Smooth muscle cell (in vitro differentiated cells): ENCODE data around the gene FAM161B. TPM values are rescaled to one million over a fixed set of nuclear protein-coding genes. Genes with fewer than 3 reads are reported as not detected.
"Not testable (repeated sequence)": the region's sequence is repeated elsewhere in the genome, so short reads cannot be mapped to it uniquely, and the experiment has no call there.

ENCODE experiments used
- DNase-seq: peaks from one replicate; lab custom pipeline; 2025; ENCODE audit not compliant: unreplicated experiment; lab: John Stamatoyannopoulos, UW
- H2AFZ ChIP-seq: fragments of 200-600 bp; sonication (generic); 2 replicates; pipeline ENCODE4 v1.6.0; 2016; ENCODE audit warnings: antibody characterized with exemption, low read depth, mild to moderate bottlenecking
- H3F3A ChIP-seq: fragments of 200-600 bp; sonication (generic); 2 replicates; pipeline ENCODE4 v1.6.0; 2017; ENCODE audit warnings: antibody characterized with exemption, low read depth
- H3K27ac ChIP-seq: fragments of 200-600 bp; sonication (generic); 2 replicates; pipeline ENCODE4 v1.5.1; 2016; ENCODE audit warnings: low read depth, mild to moderate bottlenecking
- H3K27me3 ChIP-seq: fragments of 200-600 bp; sonication (generic); 2 replicates; pipeline ENCODE4 v1.6.1; 2016; ENCODE audit warnings: low read depth, mild to moderate bottlenecking
- H3K36me3 ChIP-seq: fragments of 200-600 bp; sonication (generic); 2 replicates; pipeline ENCODE4 v1.5.1; 2016; ENCODE audit warnings: low read depth
- H3K4me1 ChIP-seq: fragments of 200-600 bp; sonication (generic); 2 replicates; pipeline ENCODE4 v1.5.1; 2016; ENCODE audit warnings: low read depth
- H3K4me2 ChIP-seq: fragments of 200-600 bp; sonication (generic); 2 replicates; pipeline ENCODE4 v1.6.0; 2016; ENCODE audit warnings: mild to moderate bottlenecking
- H3K4me3 ChIP-seq: fragments of 200-600 bp; sonication (generic); 2 replicates; pipeline ENCODE4 v1.5.1; 2016; ENCODE audit warnings: mild to moderate bottlenecking
- H3K79me2 ChIP-seq: fragments of 200-600 bp; sonication (generic); 2 replicates; pipeline ENCODE4 v1.6.0; 2016; ENCODE audit warnings: low read depth, mild to moderate bottlenecking
- H3K9ac ChIP-seq: fragments of 200-600 bp; sonication (generic); 2 replicates; pipeline ENCODE4 v1.6.0; 2016; ENCODE audit warnings: low read depth
- H3K9me3 ChIP-seq: fragments of 200-600 bp; sonication (generic); replicated peaks from 2 replicates; pipeline ENCODE4 v1.5.1; 2016; ENCODE audit warnings: low read depth
- H4K20me1 ChIP-seq: fragments of 200-600 bp; sonication (generic); 2 replicates; pipeline ENCODE4 v1.6.0; 2016; ENCODE audit warnings: low read depth
- CTCF ChIP-seq: fragments of 200-600 bp; sonication (generic); IDR thresholded peaks from 2 replicates; pipeline ENCODE4 v1.5.1; 2017; ENCODE audit warnings: borderline replicate concordance, mild to moderate bottlenecking, antibody characterized with exemption; ENCODE audit not compliant: insufficient read depth, poor library complexity, severe bottlenecking
- whole genome bisulfite sequencing: methylation state at CpG from one replicate; pipeline ENCODE4 v1.1.7; 2016; ENCODE audit warnings: low lambda C conversion rate; 5-methylcytosine and 5-hydroxymethylcytosine counted together
- polyA plus RNA-seq: library from polyadenylated mRNA; unstranded; fragments of >200 nt; fragmentation: Nextera tagmentation; extraction: Ambion mirVana; gene quantifications from 2 replicates; pipeline ENCODE4 v1.2.1, GENCODE V29; 2016
- total RNA-seq: library from RNA; depleted of rRNA; stranded (reverse); fragments of >200 nt; gene quantifications from 2 replicates; pipeline ENCODE4 v1.2.3, GENCODE V29; 2014

FAM161B gene
- total and polyA plus RNA-seq, 2 experiments from 2014 or later, result 2.7 to 3.9 TPM

DNA sequence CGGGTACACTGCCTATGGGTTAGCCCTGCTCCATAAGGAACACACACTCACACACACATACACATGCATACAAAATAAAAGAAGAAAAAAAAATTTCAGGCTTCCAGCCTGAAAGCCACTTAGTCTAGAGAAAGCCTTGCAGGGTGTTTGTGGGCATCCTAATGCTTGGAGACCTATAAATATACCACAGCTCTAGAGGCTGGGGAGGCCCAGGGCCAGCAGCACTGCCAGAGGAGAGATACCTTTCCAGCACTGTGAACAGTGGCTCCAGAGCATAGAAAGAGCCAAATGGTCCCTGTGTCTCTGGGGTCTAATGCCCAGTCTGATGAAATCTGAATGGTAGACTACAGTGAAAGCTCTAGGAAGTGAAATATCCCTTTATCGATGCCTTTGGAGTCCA, 12.9 kb downstream of the FAM161B start:
- Histone ChIP-seq H3K9me3 (no peaks in the 10 kb centered on the region), H2AFZ (no peak overlapping the region), H3K79me2 (no peaks in the 10 kb centered on the region), H3K36me3 (peaks cover 17% of the 10 kb centered on the region), H3K27me3 (no peaks in the 10 kb centered on the region), H4K20me1 (peaks cover 3% of the 10 kb centered on the region), H3K4me1 (no peaks in the 10 kb centered on the region), H3K4me3 (no peak overlapping the region), H3K27ac (no peak overlapping the region), H3K9ac (no peak overlapping the region), H3F3A (peaks cover 5% of the 10 kb centered on the region), H3K4me2 (no peak overlapping the region)
- WGBS, result 97% methylated on average over 2 of the region's 2 CpGs
- DNase-seq, result no peak
- TF ChIP-seq CTCF, result no peak

- H2AFZ ChIP-seq, result no peak overlapping the region
- DNase-seq, result no peak
- H3K36me3 ChIP-seq, result peaks cover 21% of the 10 kb centered on the region
- H3K9ac ChIP-seq, result no peak overlapping the region
- 93% methylated on average over 1 of the region's 1 CpG for WGBS
- H3F3A ChIP-seq, result peaks cover 9% of the 10 kb centered on the region
- H3K4me1 ChIP-seq, result no peaks in the 10 kb centered on the region
- H4K20me1 ChIP-seq, result peaks cover 3% of the 10 kb centered on the region
- no peak overlapping the region for H3K4me3 ChIP-seq
- no peak for TF ChIP-seq CTCF
- H3K27ac ChIP-seq, result no peak overlapping the region
- no peak overlapping the region for H3K4me2 ChIP-seq
- H3K9me3 ChIP-seq, result no peaks in the 10 kb centered on the region
- no peaks in the 10 kb centered on the region for H3K27me3 ChIP-seq
- H3K79me2 ChIP-seq, result no peaks in the 10 kb centered on the region
Measured at GRCh38 chr14:73936548-73936947, 13.3 kb downstream of the FAM161B start.

DNA sequence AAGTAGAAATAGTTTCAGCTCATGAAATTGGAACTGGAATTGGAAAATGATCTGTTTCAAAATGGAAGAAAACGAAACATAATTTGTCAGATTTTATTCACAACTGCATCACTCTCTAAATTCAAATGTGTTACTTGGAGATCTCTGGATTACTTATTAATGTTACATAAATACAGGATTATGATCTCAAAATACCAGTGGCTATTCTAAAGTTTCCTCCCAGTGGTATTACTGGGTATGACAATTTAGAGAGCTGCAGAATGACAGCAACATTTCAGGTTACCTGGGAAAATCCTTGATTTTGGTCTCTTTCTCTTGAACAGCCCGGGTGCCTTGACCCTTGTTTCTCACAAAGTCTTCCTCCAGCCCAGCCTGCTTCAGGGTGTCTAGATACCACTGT, 14.2 kb downstream of the FAM161B start:
- Histone ChIP-seq H3K9me3 (no peaks in the 10 kb centered on the region), H3F3A (peaks cover 11% of the 10 kb centered on the region), H3K4me3 (no peak overlapping the region), H3K27ac (no peak overlapping the region), H3K27me3 (no peaks in the 10 kb centered on the region), H3K4me1 (no peaks in the 10 kb centered on the region), H3K79me2 (no peaks in the 10 kb centered on the region), H4K20me1 (peaks cover 3% of the 10 kb centered on the region), H3K9ac (no peak overlapping the region), H3K36me3 (peaks cover 25% of the 10 kb centered on the region), H2AFZ (no peak overlapping the region), H3K4me2 (no peak overlapping the region)
- peak; percentile 25 for TF ChIP-seq CTCF
- no peak for DNase-seq
- 98% methylated on average over 2 of the region's 2 CpGs for WGBS

GRCh38 chr14:73924337-73924736, 25.6 kb downstream of the FAM161B start:
- Histone ChIP-seq H3K36me3 (peaks cover 25% of the 10 kb centered on the region), H3K9me3 (no peaks in the 10 kb centered on the region), H3K27me3 (no peaks in the 10 kb centered on the region), H3F3A (no peaks in the 10 kb centered on the region), H3K9ac (no peak overlapping the region), H3K79me2 (no peaks in the 10 kb centered on the region), H3K4me1 (no peaks in the 10 kb centered on the region), H2AFZ (no peak overlapping the region), H3K27ac (no peak overlapping the region), H3K4me3 (no peak overlapping the region), H4K20me1 (peaks cover 30% of the 10 kb centered on the region), H3K4me2 (no peak overlapping the region)
- no peak for TF ChIP-seq CTCF
- 96% methylated on average over 5 of the region's 5 CpGs for WGBS
- DNase-seq, result no peak

DNA sequence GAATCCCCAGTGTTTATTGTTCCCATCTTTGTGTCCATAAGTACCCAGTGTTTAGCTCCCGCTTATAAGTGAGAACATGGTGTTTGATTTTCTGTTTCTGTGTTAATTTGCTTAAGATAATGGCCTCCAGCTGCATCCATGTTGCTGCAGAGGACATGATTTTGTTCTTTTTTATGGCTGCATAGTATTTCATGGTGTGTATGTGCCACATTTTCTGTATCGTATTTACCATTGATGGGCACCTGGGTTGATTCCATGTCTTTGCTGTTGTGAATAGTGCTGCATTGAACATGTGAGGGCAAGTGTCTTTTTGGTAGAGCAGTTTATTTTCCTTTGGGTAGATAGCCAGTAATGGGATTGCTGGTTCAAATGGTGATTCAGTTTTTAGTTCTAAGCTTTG, 30.4 kb downstream of the FAM161B start:
- H3F3A ChIP-seq, H3K4me1 ChIP-seq, H3K9ac ChIP-seq, H3K9me3 ChIP-seq, H2AFZ ChIP-seq, H3K27ac ChIP-seq, H3K4me2 ChIP-seq, DNase-seq, H3K27me3 ChIP-seq, H3K4me3 ChIP-seq: not testable (repeated sequence)
- 97% methylated on average over 2 of the region's 2 CpGs for WGBS
- Histone ChIP-seq H3K79me2 (peaks cover 13% of the 10 kb centered on the region), H3K36me3 (peaks cover 18% of the 10 kb centered on the region), H4K20me1 (peaks cover 54% of the 10 kb centered on the region)
